UCSD-AML1 (cell line): Measurements from ENCODE around the gene S100A13.
"Not testable (repeated sequence)": the region's sequence is repeated elsewhere in the genome, so short reads cannot be mapped to it uniquely, and the experiment has no call there.

ENCODE experiments used
- DNase-seq: peaks from one replicate; lab custom pipeline; 2025; ENCODE audit not compliant: unreplicated experiment; lab: John Stamatoyannopoulos, UW

The S100A13 gene

GRCh38 chr1:153649137-153649862 lies 22.0 kb upstream of the S100A13 start:
- no peak for DNase-seq

DNA sequence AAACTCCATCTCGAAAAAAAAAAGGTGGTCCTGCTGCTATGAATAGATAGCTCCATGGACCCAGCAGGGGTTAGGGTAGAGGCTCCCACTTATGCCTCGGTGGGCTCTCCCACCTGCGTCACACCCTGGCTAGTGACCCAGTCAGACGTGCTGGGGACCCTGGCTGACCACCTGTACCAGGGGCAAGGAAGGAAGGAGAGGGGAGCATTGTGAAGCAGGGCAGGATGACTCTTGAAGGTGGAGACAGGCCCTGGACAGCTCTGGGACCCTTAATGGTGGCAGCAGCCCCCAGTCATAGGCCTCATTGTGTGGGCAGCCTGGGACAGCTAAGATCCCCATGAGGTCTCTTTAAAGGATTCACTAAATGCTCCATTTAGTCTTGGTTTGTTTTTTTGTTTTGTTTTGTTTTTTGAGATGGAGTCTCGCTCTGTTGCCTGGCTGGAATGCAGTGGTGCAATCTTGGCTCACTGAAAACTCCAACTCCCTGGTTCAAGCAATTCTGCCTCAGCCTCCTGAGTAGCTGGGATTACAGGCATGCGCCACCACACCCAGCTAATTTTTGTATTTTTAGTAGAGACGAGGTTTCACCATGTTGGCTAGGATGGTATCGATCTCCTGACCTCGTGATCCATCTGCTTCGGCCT lies 20.8 kb upstream of the S100A13 start:
- DNase-seq, result no peak

DNA sequence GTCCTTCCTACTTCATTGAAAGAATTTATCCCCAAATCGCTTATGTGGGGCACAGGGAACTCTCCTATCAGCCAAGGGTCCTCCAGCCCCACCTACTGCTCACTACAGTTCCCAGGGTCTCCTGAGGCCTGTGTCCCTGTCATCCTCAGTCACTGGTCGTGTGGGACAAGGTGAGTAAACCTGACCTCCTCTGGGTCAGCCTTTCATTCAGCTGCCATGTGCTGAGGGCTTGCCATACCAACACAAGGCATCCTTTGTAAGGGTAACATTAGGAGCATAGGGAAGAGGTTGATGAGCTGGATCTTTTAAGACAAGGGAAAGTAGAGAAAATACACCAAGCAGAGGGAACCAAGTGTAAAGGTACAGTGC lies 20.0 kb upstream of the S100A13 start:
- no peak for DNase-seq

GRCh38 chr1:153646672-153647345 lies 19.5 kb upstream of the S100A13 start:
- no peak for DNase-seq

DNA sequence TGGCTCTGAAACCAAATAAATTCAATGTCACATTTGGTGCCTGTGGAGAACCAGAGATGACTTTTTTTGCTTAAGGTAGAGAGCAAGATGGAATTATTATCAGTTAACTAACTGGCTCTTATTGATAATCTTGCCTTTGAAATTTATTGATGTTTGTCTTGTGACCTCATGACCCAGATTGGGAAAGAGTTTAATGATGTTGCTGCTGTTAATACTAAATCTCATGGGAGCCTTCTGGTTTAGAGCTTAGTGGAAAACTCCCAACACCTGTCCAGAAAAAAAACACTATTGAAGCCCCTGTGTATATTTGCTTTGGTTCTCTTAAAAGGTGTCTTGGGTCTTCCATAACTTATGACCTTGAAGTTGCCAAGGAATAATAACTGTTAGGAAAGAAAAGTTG lies 16.5 kb upstream of the S100A13 start:
- no peak for DNase-seq

- DNase-seq, result no peak
Measured at GRCh38 chr1:153643100-153643499, 15.8 kb upstream of the S100A13 start.

GRCh38 chr1:153642161-153642560 lies 14.9 kb upstream of the S100A13 start:
- DNase-seq, result no peak

DNA sequence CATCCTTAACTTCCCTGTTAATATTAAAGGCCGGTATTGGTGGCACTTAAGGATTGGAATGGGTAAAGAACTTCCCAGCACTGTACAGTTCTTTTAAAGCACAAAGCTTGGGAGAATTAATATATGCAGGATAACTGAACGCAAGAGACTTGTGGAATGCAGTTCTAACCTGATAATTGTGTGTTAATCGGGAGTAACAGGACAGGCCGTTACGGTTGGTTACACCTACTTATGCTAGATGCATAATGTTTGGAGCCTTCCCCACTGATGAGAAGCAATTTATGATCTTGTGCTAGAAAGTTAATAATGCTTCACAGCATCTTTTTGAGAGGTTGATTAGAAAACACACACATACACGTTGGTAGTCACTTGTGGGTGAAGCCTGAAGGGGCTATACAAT lies 13.6 kb upstream of the S100A13 start:
- no peak for DNase-seq

- DNase-seq, result not testable (repeated sequence)
Measured at GRCh38 chr1:153640213-153640612, 12.9 kb upstream of the S100A13 start.

DNA sequence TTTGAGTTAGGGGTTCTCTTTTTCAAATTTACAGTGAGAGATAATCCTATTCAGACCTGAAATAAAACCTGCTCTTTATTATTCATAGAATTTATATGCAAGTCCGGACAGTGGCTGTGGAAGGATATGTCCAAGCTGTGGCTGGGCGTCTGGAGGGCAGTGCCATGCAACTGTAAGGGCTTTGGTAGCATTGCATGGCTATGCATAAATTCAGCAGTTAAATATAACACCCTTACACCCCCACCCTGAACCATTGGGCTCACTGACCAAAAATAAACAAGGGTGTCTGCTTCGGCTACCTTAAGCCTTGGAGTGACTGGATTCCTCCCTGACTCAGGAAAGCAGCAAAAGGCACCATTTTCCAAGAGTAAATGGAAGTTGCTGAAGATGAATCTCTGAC lies 12.0 kb upstream of the S100A13 start:
- DNase-seq, result no peak

DNA sequence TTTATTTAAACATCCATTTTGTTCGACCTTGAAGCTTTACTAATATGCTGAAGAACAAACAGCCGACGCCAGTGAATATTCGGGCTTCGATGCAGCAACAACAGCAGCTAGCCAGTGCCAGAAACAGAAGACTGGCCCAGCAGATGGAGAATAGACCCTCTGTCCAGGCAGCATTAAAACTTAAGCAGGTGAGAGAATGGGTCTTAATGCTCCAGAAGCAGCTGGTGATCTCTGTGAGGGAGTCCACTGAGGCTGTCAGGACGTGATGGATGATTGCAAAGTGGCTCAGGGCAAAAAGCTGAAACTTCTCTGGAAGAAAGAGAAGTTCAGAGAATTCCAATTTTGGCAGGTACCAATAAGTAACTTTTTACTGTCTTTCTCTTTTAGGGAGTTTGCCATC lies 11.0 kb upstream of the S100A13 start:
- DNase-seq, result no peak

DNA sequence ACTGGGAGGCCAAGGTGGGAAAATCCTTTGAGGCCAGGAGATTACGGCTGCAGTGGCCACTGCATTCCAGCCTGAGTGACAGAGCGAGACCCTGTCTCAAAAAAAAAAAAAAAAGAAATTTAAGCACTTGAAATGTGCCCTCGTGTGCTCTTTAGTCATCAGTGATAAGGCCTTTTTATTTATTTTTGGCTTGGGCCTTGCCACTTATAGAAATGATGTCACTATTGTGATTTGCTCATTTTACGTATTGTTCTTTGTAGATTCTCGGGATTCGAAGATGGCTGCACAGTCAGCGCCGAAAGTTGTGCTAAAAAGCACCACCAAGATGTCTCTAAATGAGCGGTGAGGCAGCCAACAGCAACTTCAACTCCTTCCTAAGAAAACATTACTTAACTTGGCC lies 9.0 kb upstream of the S100A13 start:
- DNase-seq, result no peak

DNA sequence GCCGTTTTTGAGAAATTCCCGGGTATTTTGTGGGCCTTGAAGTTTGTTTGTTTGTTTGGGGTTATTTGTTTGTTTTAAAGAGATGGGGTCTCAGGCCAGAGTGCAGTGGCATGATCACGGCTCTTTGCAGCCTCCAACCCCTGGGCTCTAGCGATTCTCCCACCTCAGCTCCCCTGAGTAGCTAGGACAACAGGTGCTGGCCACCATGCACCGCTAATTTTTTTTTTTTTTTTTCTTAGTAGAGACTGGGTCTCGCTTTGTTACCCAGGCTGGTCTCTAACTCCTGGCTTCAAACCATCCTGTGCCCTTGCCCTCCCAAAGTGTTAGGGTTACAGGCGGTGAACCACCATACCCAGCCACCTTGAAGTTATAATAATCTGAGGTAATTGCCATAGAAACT lies 8.6 kb upstream of the S100A13 start:
- DNase-seq, result no peak

DNA sequence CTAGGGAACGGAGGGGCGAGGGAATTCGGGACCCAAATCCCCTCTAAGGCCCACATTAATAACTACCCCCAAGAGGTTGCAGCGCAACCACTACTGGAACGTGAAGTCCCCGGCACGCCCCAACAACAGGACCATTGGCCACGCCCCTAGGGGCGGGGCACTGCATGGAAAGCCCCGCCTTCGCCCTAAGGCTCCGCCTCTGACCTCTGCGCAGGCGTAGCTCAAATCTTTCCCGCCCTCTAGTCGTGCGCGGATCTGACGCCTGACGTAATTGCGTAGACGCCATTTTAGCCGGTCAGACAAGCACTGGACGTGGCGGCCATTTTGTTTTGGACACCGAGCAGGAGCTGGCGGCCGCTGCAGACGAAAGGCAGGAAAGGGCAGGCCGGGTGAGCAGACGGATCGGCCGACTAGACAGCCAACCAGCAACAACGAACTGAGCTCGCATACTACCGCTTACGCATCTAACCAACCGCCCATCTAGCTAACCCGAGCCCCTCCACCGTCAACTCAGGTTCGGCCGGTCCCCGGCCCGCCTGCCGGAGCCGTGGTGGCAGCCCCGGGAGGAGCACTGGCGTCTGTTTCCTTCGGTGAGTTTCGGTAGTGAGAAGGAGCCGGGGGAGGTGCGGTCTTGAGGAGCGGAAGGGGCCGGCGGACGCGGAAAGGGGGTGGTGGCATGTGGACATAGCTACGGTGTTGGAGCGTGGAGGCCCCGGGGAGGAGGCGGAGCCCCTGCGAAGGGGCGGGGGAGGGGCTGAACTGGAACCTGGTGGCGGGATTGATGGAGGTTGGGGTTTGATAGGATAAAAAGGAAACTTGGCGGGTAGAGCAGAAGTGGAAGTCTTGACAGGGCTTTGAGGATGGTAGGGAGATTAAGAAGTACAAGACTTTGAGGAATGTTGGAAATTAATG lies 6.7 kb upstream of the S100A13 start, which contains the start of gene CHTOP:
TSS of gene CHTOP (plus strand) at position 313 of the 912 bp plus-strand sequence. CDS start 2,523 bp downstream, outside the sequence.
- DNase-seq, result peak; percentile 97

DNA sequence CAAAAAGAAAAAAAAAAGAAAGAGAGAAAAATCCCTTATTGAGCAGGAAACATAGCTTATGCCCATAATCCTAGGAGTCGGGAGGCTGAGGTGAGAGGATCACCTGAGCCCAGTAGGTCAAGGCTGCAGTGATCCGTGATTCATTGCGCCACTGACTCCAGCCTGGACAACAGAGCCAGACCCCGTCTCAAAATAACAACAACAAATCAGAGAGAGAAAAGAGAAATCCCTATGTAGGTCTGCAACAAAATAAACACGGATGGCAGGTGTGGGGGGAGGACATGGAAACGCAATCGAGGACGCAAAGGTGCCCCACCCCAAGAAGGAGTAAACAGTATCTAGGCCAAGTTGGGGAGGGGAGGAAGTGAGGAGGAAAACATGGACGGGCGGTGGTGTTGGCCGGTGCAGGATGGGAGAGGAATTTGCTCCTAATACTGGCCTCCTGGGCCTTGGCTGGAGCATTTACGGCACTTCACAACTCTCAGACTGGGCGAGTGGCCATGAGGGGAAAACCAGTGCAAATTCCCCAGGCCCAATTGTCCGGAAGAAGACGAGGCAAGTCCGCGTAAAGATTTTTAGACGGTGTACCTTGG lies 6.0 kb upstream of the S100A13 start:
- DNase-seq, result no peak

DNA sequence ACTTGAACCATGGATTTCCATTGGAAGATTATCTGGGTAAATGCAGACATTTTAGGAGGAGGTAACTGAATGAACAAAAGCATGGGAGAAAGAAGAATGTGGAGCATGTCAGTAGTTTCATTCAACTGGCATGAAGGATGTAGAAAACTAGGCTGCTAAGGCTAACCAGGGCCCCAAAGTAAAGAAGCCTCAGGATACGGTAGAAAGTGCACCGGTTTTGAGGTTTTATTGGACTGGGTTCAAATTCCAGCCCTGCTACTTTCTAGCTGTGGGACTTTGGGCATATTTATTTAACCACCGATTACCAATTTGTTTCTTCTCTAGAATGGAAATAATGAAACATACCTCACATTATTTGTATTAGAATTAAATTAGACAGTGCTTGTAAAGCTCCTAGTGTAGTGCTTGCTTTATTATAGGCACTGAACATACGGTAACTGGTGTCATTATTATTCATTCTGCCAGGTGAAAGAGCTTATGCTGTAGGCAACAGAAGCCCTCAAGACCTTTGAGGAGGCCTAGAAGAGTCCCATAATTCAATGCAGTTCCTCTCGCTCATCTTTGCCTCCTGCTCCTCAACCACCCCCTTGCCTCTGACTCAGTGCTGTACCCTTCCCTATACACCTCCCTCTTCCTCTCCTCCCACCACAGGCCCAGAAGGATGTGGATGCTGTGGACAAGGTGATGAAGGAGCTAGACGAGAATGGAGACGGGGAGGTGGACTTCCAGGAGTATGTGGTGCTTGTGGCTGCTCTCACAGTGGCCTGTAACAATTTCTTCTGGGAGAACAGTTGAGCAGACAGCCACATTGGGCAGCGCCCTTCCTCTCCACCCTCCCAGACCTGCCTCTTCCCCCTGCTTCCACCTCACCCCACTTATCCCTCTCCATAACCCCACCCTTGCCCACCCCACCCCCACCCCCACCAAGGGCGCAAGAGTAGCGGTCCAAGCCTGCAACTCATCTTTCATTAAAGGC lies 4.0 kb upstream of the S100A13 start:
- no peak for DNase-seq

DNA sequence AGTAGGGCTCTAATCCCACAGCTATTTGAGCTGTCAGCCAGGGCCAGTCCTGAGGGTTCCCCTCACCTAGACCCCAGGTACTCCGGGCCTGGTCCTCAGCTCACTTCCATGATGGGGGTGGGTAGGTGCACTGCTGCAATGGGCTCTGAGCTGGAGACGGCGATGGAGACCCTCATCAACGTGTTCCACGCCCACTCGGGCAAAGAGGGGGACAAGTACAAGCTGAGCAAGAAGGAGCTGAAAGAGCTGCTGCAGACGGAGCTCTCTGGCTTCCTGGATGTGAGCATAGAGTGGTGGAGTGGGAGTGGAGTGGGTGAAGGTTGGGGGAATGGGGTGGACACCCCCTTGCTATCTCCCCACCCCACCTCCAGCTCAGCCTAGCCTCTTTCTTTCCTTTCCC lies 3.1 kb upstream of the S100A13 start:
- no peak for DNase-seq

GRCh38 chr1:153629971-153630370 lies 2.7 kb upstream of the S100A13 start:
- DNase-seq, result no peak

DNA sequence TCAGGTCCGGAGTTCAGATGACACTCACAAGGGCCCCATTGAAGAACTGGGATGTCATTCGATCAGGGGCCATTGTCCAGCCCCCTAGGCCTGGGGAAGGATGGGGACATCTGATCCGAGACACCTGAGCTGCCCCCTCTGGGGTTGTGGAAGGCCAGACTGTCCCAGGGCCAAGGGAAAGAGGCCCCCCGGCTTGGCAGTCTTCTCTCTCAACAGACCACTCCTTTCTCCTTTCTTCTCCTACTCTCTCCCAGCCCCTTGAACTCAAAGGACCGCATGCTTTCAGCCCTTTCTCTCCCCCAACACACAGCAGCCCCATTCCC lies 2.0 kb upstream of the S100A13 start:
- no peak for DNase-seq
